GM04504 (cell line): Measurements from ENCODE around the gene CAPN13.

Experiments used
- DNase-seq: peaks from one replicate; pipeline ENCODE4 v3.0.0-alpha.2; 2012; ENCODE audit warnings: low read depth

Gene CAPN13

GRCh38 chr2:30683236-30683956, 123.8 kb downstream of the CAPN13 start:
- DNase-seq, result no peak

GRCh38 chr2:30681022-30681421, 126.2 kb downstream of the CAPN13 start:
- no peak for DNase-seq

DNA sequence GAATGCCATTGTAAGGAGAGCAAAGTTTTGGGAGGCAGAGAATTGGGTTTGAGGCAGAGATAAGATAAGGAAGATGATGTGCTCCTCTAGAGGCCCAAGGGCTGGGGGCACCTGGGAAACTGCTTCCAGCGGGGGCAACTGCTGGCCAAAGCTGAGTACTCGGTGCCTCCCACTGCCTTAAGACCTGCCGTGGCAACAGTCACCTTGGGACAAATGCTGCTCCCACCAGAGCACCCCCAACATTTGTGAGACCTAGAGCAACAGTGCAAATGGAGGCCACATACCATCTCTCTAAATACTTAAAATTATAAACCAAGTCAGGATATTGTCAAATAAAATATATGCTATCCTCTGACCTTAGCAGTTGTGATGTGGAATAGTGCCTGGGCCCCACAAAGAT, 127.1 kb downstream of the CAPN13 start:
- no peak for DNase-seq

DNA sequence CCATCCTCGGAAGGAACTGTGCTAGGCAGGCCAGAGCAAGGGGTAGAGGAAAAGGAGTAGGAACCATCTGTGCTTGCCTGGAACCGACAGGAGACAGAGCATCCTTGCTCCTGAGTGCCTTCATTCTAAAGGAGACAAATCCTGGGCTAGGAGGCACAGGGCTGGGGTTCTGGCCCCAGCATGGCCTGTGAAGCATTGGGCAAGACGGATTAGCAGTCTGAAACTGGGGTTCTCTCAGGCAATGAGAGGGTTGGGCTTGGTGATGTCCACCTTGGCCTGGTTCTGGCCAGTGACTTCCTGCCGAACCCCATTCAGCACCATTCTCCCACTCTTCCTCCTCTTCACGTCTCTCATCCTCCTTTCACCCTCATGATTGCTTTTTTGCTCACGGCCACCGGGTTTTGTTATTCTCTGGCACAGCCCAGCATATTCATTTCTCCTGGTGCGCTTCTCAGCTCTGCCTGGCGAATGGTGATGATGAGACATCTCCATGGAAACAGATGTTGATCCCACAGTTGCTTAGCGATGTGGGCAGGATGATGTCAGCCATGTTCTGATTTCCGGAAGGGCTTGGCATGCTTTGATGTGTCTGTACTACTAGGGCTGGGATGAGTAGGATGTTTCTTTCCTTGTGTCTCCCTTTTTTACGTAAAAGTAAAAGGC, 127.7 kb downstream of the CAPN13 start:
- no peak for DNase-seq

- DNase-seq, result no peak
These were observed 128.7 kb downstream of the CAPN13 start for GRCh38 chr2:30678410-30679137.

GRCh38 chr2:30677861-30678385, 129.3 kb downstream of the CAPN13 start:
- DNase-seq, result no peak

- DNase-seq, result no peak
These were observed 130.0 kb downstream of the CAPN13 start for GRCh38 chr2:30677231-30677630.

- no peak for DNase-seq
These were observed 131.5 kb downstream of the CAPN13 start for GRCh38 chr2:30675758-30676157.

DNA sequence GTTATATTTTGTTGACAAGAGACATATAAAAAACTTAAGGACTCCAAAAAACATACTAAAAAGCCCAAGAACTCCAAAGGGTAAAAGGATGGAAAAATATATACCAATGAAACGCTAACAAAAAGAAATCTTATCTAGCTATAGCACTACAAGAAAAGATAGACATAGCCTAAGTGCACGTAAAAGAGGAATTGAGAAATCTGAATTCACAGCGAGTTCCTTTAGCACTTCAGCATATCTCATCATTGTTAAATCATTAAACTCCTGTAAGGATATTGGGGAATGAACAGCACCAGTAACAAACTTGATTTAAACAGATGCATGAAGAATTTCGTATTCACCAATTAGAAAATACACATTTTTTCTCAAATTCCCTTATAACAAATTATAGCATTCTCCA, 134.1 kb downstream of the CAPN13 start:
- DNase-seq, result no peak
